NB4 (cell line): Measurements from ENCODE around the gene TTC22.

Source experiments
- MYC ChIP-seq: IDR thresholded peaks from 2 replicates; pipeline ENCODE4 v1.6.1; 2011; ENCODE audit warnings: low read depth, low read length
- POLR2A ChIP-seq: IDR thresholded peaks from 2 replicates; pipeline ENCODE4 v1.6.1; 2011; ENCODE audit warnings: mild to moderate bottlenecking; ENCODE audit not compliant: insufficient read length; ENCODE audit errors: extremely low read depth
- TF ChIP-seq, protein P1 (sequence below): IDR thresholded peaks from one replicate; pipeline ENCODE4 v1.5.1; 2012; ENCODE audit warnings: low read depth, low read length

DNA sequence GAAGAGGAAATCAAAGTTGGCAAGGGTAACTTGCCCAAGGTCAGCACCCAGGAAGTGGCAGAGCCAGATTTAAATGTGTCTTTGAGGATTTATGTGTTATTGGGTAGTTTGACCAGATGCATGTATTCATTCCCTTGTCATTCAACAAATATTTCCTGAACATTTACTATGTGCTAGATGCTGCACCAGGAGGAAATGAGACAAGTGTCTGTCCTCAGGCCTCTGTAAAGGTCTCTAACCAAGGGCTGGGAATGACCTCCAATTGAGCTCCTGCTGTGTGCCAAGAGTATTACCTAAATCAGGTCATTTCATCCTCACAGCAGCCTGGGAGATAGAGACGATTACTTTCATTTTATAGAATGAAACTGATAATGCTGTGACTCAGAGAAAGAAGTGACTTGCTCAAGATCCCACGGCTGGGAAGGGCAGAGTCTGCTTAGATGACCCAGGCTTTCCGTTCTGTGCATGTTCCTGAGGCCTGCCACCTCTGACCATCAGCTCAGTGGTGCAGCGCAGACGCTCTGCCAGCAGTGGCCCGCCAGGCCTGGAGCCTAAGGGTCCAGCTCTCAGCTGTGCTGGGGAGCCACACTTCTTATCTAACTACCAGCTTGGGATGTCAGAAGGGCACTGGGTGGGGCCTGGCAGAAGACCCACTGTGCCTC, 3.5 kb upstream of the TTC22 start:
- TF ChIP-seq, protein P1, sequence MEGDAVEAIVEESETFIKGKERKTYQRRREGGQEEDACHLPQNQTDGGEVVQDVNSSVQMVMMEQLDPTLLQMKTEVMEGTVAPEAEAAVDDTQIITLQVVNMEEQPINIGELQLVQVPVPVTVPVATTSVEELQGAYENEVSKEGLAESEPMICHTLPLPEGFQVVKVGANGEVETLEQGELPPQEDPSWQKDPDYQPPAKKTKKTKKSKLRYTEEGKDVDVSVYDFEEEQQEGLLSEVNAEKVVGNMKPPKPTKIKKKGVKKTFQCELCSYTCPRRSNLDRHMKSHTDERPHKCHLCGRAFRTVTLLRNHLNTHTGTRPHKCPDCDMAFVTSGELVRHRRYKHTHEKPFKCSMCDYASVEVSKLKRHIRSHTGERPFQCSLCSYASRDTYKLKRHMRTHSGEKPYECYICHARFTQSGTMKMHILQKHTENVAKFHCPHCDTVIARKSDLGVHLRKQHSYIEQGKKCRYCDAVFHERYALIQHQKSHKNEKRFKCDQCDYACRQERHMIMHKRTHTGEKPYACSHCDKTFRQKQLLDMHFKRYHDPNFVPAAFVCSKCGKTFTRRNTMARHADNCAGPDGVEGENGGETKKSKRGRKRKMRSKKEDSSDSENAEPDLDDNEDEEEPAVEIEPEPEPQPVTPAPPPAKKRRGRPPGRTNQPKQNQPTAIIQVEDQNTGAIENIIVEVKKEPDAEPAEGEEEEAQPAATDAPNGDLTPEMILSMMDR: no peak
- TF ChIP-seq POLR2A (no peak), MYC (no peak)
